Neural progenitor cell (in vitro differentiated cells): ENCODE measurements around the gene PREX1. TPM values are rescaled to one million over a fixed set of nuclear protein-coding genes. Genes with fewer than 3 reads are reported as not detected.

Experiments
- DNase-seq: peaks from one replicate; pipeline ENCODE4 v3.0.0-alpha.2; 2016; ENCODE audit warnings: low spot score
- H2AFZ ChIP-seq: fragments of 200-600 bp; sonication (generic); replicated peaks from 2 replicates; pipeline ENCODE4 v1.6.1; 2016; ENCODE audit warnings: antibody characterized with exemption
- H3F3A ChIP-seq: fragments of 200-600 bp; sonication (generic); 2 replicates; pipeline ENCODE4 v1.6.1; 2016; ENCODE audit warnings: antibody characterized with exemption, low read depth
- H3K27ac ChIP-seq: fragments of 200-600 bp; sonication (generic); 2 replicates; pipeline ENCODE4 v1.5.1; 2016; ENCODE audit warnings: mild to moderate bottlenecking
- H3K27me3 ChIP-seq: fragments of 200-600 bp; sonication (generic); 2 replicates; pipeline ENCODE4 v1.6.1; 2016; ENCODE audit warnings: mild to moderate bottlenecking, moderate library complexity
- H3K36me3 ChIP-seq: fragments of 200-600 bp; sonication (generic); 2 replicates; pipeline ENCODE4 v1.5.1; 2016
- H3K4me1 ChIP-seq: fragments of 200-600 bp; sonication (generic); 2 replicates; pipeline ENCODE4 v1.6.1; 2016; ENCODE audit warnings: mixed run types
- H3K4me2 ChIP-seq: fragments of 200-600 bp; sonication (generic); 2 replicates; pipeline ENCODE4 v1.6.1; 2016
- H3K4me3 ChIP-seq: fragments of 200-600 bp; sonication (generic); 2 replicates; pipeline ENCODE4 v1.5.1; 2016
- H3K79me2 ChIP-seq: fragments of 200-600 bp; sonication (generic); 2 replicates; pipeline ENCODE4 v1.6.1; 2016; ENCODE audit warnings: low read depth
- H3K9ac ChIP-seq: fragments of 200-600 bp; sonication (generic); 2 replicates; pipeline ENCODE4 v1.6.1; 2016
- H3K9me3 ChIP-seq: fragments of 200-600 bp; sonication (generic); 2 replicates; pipeline ENCODE4 v1.5.1; 2016; ENCODE audit warnings: low read depth
- H4K20me1 ChIP-seq: fragments of 200-600 bp; sonication (generic); 2 replicates; pipeline ENCODE4 v1.6.1; 2016; ENCODE audit warnings: low read depth
- H3K27ac Mint-ChIP-seq: 3 replicates; pipeline ENCODE4 v1.8.0; 2021; ENCODE audit warnings: mixed read lengths
- H3K27me3 Mint-ChIP-seq: 2 replicates; pipeline ENCODE4 v1.8.0; 2022; ENCODE audit warnings: low read depth, mild to moderate bottlenecking, inconsistent platforms, moderate library complexity, mixed read lengths; ENCODE audit not compliant: insufficient read depth
- H3K36me3 Mint-ChIP-seq: 3 replicates; pipeline ENCODE4 v1.8.0; 2021; ENCODE audit warnings: mixed read lengths
- H3K4me1 Mint-ChIP-seq: 3 replicates; pipeline ENCODE4 v1.8.0; 2021; ENCODE audit warnings: mixed read lengths
- H3K4me3 Mint-ChIP-seq: 3 replicates; pipeline ENCODE4 v1.8.0; 2021; ENCODE audit warnings: mild to moderate bottlenecking, moderate library complexity, mixed read lengths
- H3K9me3 Mint-ChIP-seq: 3 replicates; pipeline ENCODE4 v1.8.0; 2020; ENCODE audit warnings: mixed read lengths
- CTCF ChIP-seq: fragments of 200-600 bp; sonication (generic); IDR thresholded peaks from 2 replicates; pipeline ENCODE4 v1.5.1; 2017; ENCODE audit warnings: antibody characterized with exemption, mild to moderate bottlenecking
- EZH2 ChIP-seq: fragments of 200-600 bp; sonication (generic); IDR thresholded peaks from 2 replicates; pipeline ENCODE4 v1.6.1; 2017; ENCODE audit warnings: antibody characterized with exemption, mild to moderate bottlenecking, moderate library complexity
- EZH2phosphoT487 ChIP-seq: fragments of 200-600 bp; sonication (generic); IDR thresholded peaks from 2 replicates; pipeline ENCODE4 v1.6.1; 2017; ENCODE audit warnings: antibody characterized with exemption
- total RNA-seq: library from RNA; depleted of rRNA; stranded (reverse); fragments of >200 nt; gene quantifications from 2 replicates; pipeline ENCODE4 v1.2.3, GENCODE V29; 2015; ENCODE audit warnings: low replicate concordance

PREX1 gene
- total RNA-seq, 1 donor from 2014 or later = 4.5 TPM

- H3K9ac ChIP-seq = no peak overlapping the region
- H3K36me3 ChIP-seq = no peaks in the 10 kb centered on the region
- no peak for TF ChIP-seq CTCF
- no peak for TF ChIP-seq EZH2phosphoT487
- no peak for TF ChIP-seq EZH2
- Mint-ChIP-seq H3K36me3 (no peaks in the 10 kb centered on the region), H3K27me3 (peaks cover 14% of the 10 kb centered on the region), H3K9me3 (peaks cover 9% of the 10 kb centered on the region), H3K4me3 (no peak overlapping the region), H3K27ac (no peak overlapping the region), H3K4me1 (peaks cover 23% of the 10 kb centered on the region)
- H3K9me3 ChIP-seq = no peaks in the 10 kb centered on the region
- H3K4me2 ChIP-seq = peak overlapping the region; percentile 28
- peaks cover 23% of the 10 kb centered on the region for H3K4me1 ChIP-seq
- no peak for DNase-seq
- H3K27me3 ChIP-seq = no peaks in the 10 kb centered on the region
- no peaks in the 10 kb centered on the region for H4K20me1 ChIP-seq
- H3K79me2 ChIP-seq = no peaks in the 10 kb centered on the region
- H3K27ac ChIP-seq = no peak overlapping the region
- no peak overlapping the region for H2AFZ ChIP-seq
- H3K4me3 ChIP-seq = no peak overlapping the region
- H3F3A ChIP-seq = no peaks in the 10 kb centered on the region
These were observed 223.9 kb downstream of the PREX1 start for GRCh38 chr20:48603819-48604405.

GRCh38 chr20:48603116-48603818, 224.5 kb downstream of the PREX1 start:
- Mint-ChIP-seq H3K27me3 (peaks cover 17% of the 10 kb centered on the region), H3K4me1 (peaks cover 16% of the 10 kb centered on the region), H3K4me3 (no peak overlapping the region), H3K27ac (no peak overlapping the region), H3K9me3 (peaks cover 9% of the 10 kb centered on the region), H3K36me3 (no peaks in the 10 kb centered on the region)
- no peaks in the 10 kb centered on the region for H3K27me3 ChIP-seq
- H3K4me1 ChIP-seq = peaks cover 17% of the 10 kb centered on the region
- no peaks in the 10 kb centered on the region for H4K20me1 ChIP-seq
- no peaks in the 10 kb centered on the region for H3K9me3 ChIP-seq
- no peak overlapping the region for H3K9ac ChIP-seq
- H3K79me2 ChIP-seq = no peaks in the 10 kb centered on the region
- no peaks in the 10 kb centered on the region for H3F3A ChIP-seq
- DNase-seq = peak; percentile 80
- H3K4me2 ChIP-seq = peak overlapping the region; percentile 28
- no peak overlapping the region for H2AFZ ChIP-seq
- TF ChIP-seq EZH2 (no peak), EZH2phosphoT487 (no peak), CTCF (no peak)
- H3K4me3 ChIP-seq = no peak overlapping the region
- H3K27ac ChIP-seq = no peak overlapping the region
- no peaks in the 10 kb centered on the region for H3K36me3 ChIP-seq

DNA sequence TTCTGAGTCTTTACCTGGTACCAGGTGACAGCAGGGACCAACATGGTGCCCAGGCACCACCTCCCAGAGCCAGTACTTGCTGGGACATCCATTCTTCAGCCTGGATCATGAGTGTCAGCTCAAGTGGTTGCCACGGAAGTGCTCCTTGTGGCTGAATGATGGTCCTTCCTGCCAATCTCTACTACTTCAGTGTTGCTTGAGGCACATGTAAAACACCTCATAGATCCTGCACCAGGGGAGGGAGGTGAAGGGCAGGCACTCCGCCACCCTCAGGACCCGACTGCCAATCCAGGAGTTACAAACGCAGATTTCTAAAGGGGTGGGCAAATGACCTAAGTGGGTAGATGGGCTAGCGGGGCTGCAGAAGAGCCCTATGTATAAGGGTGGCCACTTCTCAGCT, 226.0 kb downstream of the PREX1 start:
- Histone ChIP-seq H2AFZ (no peak overlapping the region), H3K4me2 (no peak overlapping the region), H3K27ac (no peak overlapping the region), H3K9me3 (no peaks in the 10 kb centered on the region), H3K4me3 (no peak overlapping the region), H3K9ac (no peak overlapping the region), H3K27me3 (no peaks in the 10 kb centered on the region), H3K4me1 (peaks cover 12% of the 10 kb centered on the region), H3F3A (no peaks in the 10 kb centered on the region), H3K79me2 (no peaks in the 10 kb centered on the region), H4K20me1 (no peaks in the 10 kb centered on the region), H3K36me3 (no peaks in the 10 kb centered on the region)
- H3K36me3 Mint-ChIP-seq = no peaks in the 10 kb centered on the region
- no peak for DNase-seq
- TF ChIP-seq EZH2 (no peak), CTCF (no peak), EZH2phosphoT487 (no peak)
- peaks cover 15% of the 10 kb centered on the region for H3K27me3 Mint-ChIP-seq
- no peak overlapping the region for H3K27ac Mint-ChIP-seq
- no peak overlapping the region for H3K4me3 Mint-ChIP-seq
- peaks cover 9% of the 10 kb centered on the region for H3K9me3 Mint-ChIP-seq
- peaks cover 14% of the 10 kb centered on the region for H3K4me1 Mint-ChIP-seq
